HCT116 (cell line): ENCODE measurements around the gene LMO7.

Experiments
- JUND ChIP-seq: IDR thresholded peaks from 2 replicates; pipeline ENCODE4 v1.6.1; 2012
- SP1 ChIP-seq: IDR thresholded peaks from 2 replicates; pipeline ENCODE4 v1.6.1; 2012; ENCODE audit warnings: low read depth
- TF ChIP-seq, protein P1 (sequence below), 3 experiments: fragments of 200-600 bp in 1 of 3; sonication (generic) in 1 of 3; IDR thresholded peaks in 2 of 3; conservative IDR thresholded peaks in 1 of 3; 2 replicates each; pipeline ENCODE4 v1.5.1; 2012 to 2017; ENCODE audit warnings: low read depth in 2 of 3, low read length in 2 of 3, antibody characterized with exemption in 1 of 3, borderline replicate concordance in 1 of 3, control low read depth in 1 of 3, mild to moderate bottlenecking in 1 of 3, mixed read lengths in 1 of 3, mixed run types in 1 of 3, moderate library complexity in 1 of 3; ENCODE audit not compliant: insufficient read depth in 1 of 3

- no peak for TF ChIP-seq SP1
- TF ChIP-seq, protein P1, sequence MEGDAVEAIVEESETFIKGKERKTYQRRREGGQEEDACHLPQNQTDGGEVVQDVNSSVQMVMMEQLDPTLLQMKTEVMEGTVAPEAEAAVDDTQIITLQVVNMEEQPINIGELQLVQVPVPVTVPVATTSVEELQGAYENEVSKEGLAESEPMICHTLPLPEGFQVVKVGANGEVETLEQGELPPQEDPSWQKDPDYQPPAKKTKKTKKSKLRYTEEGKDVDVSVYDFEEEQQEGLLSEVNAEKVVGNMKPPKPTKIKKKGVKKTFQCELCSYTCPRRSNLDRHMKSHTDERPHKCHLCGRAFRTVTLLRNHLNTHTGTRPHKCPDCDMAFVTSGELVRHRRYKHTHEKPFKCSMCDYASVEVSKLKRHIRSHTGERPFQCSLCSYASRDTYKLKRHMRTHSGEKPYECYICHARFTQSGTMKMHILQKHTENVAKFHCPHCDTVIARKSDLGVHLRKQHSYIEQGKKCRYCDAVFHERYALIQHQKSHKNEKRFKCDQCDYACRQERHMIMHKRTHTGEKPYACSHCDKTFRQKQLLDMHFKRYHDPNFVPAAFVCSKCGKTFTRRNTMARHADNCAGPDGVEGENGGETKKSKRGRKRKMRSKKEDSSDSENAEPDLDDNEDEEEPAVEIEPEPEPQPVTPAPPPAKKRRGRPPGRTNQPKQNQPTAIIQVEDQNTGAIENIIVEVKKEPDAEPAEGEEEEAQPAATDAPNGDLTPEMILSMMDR (IDR thresholded peaks at IDR 0.05 in 2 of 3, conservative IDR thresholded peaks at IDR 0.05 in 1 of 3; ENCODE audit: borderline replicate concordance in 1 of 3, insufficient read depth in 1 of 3, low read depth in 2 of 3, low read length in 2 of 3), result no peak
- TF ChIP-seq JUND, result no peak
These were observed 4.9 kb downstream of the LMO7 start for GRCh38 chr13:75641026-75641425.
